Fibroblast of pulmonary artery (primary cell): Measurements from ENCODE around the gene LDB3.

Experiments used
- DNase-seq: peaks from one replicate; pipeline ENCODE4 v3.0.0-alpha.2; 2010; ENCODE audit warnings: low read depth
- H3K4me3 ChIP-seq: replicated peaks from 2 replicates; pipeline ENCODE4 v1.5.1; 2011; ENCODE audit warnings: low read depth, mild to moderate bottlenecking, control low read depth, low read length, moderate library complexity
- TF ChIP-seq, protein P1 (sequence below): IDR thresholded peaks from 2 replicates; pipeline ENCODE4 v1.5.1; 2011; ENCODE audit warnings: mild to moderate bottlenecking, control low read depth, low read length, inconsistent platforms; ENCODE audit errors: missing control alignments

The LDB3 gene

DNA sequence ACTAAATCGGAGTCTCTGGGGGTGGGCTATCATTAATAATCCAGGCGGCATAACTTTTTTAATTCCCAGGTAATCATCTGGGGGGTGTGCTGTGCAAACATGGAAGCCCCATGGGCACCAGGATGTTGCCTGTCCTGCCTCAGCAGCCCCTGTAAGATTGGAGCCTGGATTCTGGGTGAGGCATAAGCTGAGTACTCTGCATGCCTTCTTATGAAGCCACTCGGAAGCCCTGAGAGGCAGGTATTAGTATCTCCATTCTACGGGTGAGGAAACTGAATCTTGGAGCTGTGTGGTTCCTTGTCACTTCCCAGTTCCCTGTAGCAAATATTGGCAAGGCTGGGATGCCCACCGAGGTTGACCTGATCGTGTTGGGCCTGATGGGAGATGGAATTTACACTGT is 21.4 kb upstream of the LDB3 start:
- no peak overlapping the region for H3K4me3 ChIP-seq
- TF ChIP-seq, protein P1, sequence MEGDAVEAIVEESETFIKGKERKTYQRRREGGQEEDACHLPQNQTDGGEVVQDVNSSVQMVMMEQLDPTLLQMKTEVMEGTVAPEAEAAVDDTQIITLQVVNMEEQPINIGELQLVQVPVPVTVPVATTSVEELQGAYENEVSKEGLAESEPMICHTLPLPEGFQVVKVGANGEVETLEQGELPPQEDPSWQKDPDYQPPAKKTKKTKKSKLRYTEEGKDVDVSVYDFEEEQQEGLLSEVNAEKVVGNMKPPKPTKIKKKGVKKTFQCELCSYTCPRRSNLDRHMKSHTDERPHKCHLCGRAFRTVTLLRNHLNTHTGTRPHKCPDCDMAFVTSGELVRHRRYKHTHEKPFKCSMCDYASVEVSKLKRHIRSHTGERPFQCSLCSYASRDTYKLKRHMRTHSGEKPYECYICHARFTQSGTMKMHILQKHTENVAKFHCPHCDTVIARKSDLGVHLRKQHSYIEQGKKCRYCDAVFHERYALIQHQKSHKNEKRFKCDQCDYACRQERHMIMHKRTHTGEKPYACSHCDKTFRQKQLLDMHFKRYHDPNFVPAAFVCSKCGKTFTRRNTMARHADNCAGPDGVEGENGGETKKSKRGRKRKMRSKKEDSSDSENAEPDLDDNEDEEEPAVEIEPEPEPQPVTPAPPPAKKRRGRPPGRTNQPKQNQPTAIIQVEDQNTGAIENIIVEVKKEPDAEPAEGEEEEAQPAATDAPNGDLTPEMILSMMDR, result no peak
- DNase-seq, result no peak

DNA sequence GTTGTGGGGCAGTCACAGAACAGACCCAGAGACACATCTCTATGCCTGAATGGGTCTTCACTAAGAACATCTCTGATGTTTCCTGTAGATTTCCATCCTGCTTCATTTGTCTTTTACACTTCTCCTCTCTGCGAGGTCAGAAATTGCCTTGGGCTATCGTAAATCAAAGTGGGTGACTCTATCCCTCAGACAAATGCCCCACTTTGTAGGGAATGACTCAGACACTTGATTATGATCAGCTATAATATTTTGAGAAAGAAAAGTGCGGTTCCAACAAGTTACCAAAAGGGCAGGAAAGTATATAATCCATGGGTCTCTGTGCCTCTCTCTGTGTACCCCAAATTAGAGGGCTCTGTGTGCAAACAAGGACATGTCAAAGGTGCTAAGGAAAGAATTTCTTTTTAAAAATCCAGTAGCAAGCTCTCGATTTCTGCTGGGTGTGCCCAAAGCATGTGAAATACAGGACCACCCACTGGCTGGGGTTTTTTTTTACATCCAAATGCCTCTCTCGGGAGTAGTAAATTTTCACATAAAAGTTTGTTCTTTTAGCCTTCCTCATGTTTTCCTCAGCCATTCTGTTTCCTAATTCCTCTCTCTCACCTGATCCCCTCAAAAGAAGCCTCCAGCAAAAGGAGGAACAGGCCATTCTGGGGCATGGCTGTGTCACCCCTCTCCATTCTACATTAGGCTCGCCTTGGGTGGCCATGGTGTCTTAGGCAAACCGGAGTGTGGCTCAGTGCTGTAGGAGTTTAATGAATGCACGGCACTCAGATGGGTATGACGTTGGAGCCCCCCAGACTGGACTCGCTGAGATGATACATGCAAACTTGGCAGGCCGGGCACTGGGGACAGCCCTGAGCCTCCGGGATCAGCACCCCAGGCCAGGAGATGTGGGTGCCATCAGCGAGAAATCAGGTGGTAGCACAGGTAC is 20.3 kb upstream of the LDB3 start:
- TF ChIP-seq, protein P1, result no peak
- no peak overlapping the region for H3K4me3 ChIP-seq
- no peak for DNase-seq

DNA sequence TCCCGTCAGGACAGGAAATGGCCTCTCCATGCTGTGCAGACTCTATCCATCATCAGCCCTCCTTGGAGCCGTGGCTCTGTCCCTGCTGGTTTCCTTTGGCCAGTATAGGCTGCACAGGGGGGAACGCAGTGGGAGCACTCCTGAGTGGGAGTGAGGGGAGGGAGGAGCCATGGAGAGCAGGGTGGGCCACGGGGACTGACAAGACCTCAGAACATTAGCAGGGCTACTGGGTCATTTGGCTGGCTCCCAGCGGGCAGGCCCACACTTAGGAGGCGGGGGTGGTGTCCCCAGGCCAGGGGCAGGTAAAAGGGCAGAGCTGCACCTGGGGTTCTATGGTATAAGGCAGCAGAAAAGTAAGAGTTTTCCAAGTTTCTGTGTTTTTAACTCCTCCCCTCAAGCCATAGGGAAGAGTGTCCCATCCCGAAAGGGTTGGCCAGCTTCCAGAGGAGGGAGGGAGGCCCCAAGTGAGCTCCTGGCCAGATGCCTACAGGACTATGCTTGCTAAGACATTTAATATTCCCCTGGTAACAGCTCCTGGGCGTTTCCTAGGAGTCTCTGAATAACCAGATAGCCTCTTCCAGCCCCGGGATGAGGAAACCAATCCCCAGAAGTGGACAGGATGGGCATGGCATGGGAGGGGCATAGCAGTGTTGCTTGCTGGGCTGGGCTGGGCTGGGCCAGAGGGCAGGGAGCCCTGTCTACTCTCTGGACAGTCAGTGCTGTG is 19.4 kb upstream of the LDB3 start:
- H3K4me3 ChIP-seq, result no peak overlapping the region
- DNase-seq, result peak; percentile 80
- TF ChIP-seq, protein P1, result no peak

DNA sequence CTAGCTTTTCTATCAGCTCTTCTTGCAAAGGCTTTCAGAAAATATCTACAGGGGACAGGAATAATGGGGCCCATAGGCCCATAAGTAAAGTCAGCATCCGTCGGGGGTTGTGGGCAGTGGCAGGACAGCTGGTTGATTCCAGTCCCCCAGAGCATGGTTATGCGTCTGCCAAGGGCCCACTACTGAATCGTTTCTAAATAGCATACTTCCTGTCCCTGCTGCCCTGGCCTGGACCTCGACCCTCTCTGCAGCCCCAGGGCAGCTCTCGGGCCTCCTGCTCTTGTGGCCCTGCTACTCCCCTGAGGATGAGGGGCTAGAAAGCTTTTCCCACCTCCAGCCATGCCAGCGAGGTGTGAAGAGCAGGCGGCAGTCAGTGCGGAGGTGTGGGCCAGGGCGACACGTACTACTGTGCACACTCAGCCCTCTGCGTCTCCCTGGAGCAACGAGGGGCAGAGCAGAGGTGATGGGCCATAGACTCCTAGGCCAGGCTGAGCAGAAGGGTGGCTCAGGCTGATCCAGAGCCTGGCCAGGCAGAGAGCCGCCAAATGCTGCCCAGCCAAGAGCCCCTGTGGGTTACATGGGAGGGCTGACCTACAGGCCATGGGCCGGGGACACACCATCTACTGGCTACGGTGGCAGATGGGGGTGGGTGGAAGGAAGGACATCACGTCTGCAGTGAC is 18.7 kb upstream of the LDB3 start:
- TF ChIP-seq, protein P1, result no peak
- DNase-seq, result no peak
- H3K4me3 ChIP-seq, result no peak overlapping the region

DNA sequence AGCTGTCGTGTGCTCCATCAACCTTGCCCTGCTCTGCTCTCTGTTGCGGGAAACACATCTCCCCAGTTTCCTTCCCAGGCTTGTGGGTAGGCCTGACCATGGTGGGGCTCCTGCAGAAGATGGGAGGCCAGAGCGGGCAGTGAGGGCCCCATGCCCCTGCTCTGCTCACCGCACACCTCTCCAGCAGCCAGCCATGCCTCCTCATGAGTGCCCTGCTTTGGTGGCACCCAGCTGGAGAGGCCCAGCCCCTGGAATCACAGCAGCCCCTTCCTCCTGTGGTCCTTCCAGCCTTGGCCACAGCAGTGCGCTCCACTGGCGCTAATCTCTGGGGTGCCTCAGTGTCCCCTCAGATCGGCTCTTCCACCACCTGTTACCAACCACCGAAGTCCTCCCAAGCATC is 18.2 kb upstream of the LDB3 start:
- H3K4me3 ChIP-seq, result no peak overlapping the region
- DNase-seq, result no peak
- TF ChIP-seq, protein P1, result no peak

DNA sequence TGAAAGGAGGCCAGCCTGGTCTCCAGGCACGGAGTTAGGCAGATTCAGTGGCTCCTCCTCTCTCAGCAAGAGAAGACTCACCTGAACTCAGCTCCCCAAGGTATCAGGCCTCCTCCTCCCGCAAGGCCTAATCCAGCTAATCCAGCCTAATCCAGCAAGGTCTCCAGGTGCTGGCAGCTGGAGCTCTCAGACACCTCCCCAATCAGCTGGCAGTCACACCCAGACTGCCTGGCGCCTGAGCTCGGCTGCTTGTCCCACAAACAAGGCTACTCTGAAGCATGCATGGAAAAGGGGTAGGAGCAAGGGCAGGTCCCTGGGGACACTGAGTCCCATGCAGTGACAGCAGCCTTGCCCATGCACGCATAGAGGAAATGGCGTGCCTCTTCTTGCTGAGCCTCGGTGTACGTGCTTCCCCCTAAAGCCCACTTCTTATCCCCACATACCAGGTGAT is 17.3 kb upstream of the LDB3 start:
- TF ChIP-seq, protein P1, result no peak
- no peak overlapping the region for H3K4me3 ChIP-seq
- no peak for DNase-seq
